OCI-LY3 (cell line): ENCODE measurements around the gene BAIAP2.
A peak's percentile ranks its signal among the peaks of the same experiment; 100 is the strongest.

Experiments used
- EZH2phosphoT487 ChIP-seq: fragments of 200-600 bp; shearing (Covaris generic); IDR thresholded peaks from 2 replicates; pipeline ENCODE4 v1.6.1; 2018; ENCODE audit warnings: antibody characterized with exemption, mixed run types, low read depth
- TF ChIP-seq, protein P1 (sequence below): fragments of 200-600, 300-600 bp; sonication (generic); IDR thresholded peaks from 2 replicates; pipeline ENCODE4 v1.5.1; 2014; ENCODE audit warnings: antibody characterized with exemption, low read length, low read depth

DNA sequence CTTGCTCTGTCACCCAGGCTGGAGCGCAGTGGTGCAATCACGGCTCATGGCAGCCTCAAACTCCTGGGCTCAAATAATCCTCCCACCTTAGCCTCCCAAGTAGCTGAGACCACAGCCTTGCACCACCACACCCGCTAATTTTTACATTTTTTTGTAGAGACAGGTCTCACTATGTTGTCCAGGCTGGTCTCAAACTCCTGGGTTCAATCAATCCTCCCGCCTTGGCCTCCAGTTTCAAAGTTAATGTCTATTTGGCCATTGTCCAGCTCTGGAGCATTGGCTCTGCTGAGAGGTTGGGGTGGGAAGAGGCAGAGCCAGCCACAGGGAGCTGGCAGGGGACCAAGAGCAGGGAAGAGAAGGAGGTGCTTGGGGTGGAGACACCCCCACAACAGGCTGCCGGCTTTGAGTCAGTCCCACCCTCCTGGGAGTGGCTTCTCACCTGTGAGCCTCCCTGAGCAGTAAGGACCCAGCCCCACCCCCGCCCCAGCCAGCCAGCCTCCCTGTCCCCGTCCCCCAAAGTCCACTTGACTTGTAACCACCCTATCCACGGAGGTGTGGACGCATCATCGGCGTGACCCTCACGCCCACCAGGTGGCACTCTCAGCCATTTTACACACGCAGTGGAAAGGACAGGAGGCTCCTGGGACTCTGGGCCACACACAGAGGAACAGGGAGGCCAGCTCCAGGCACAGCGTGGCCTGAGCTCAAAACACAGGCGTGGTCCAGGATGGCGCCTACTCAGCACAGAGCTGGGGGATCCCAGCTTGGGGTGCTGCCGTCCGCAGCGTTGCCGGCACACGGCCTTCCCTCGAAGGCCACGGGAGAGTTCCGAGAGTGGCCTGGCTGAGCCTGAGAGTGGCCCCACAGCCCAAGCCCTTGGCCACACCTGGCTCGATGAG lies 107.6 kb downstream of the BAIAP2 start:
- TF ChIP-seq, protein P1, sequence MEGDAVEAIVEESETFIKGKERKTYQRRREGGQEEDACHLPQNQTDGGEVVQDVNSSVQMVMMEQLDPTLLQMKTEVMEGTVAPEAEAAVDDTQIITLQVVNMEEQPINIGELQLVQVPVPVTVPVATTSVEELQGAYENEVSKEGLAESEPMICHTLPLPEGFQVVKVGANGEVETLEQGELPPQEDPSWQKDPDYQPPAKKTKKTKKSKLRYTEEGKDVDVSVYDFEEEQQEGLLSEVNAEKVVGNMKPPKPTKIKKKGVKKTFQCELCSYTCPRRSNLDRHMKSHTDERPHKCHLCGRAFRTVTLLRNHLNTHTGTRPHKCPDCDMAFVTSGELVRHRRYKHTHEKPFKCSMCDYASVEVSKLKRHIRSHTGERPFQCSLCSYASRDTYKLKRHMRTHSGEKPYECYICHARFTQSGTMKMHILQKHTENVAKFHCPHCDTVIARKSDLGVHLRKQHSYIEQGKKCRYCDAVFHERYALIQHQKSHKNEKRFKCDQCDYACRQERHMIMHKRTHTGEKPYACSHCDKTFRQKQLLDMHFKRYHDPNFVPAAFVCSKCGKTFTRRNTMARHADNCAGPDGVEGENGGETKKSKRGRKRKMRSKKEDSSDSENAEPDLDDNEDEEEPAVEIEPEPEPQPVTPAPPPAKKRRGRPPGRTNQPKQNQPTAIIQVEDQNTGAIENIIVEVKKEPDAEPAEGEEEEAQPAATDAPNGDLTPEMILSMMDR = peak; percentile 71
- no peak for TF ChIP-seq EZH2phosphoT487
